Skin of body (tissue), 1 donor: Measurements from ENCODE around the gene RFK. TPM values are rescaled to one million over a fixed set of nuclear protein-coding genes. Genes with fewer than 3 reads are reported as not detected.

Experiments used
- total RNA-seq: library from RNA; depleted of rRNA; stranded (reverse); fragments of >200 nt; gene quantifications from one replicate; pipeline ENCODE4 v1.2.3, GENCODE V29; 2014

RFK gene
- total RNA-seq, 1 donor from 2014 or later: 15.3 TPM

Other genes starting within 250 kb of the RFK start
- gene GCNT1, start 64.8 kb upstream of the RFK start, total RNA-seq: 8.4 TPM